Measurements from ENCODE around the gene ITGA11.

- TF ChIP-seq, protein P1, sequence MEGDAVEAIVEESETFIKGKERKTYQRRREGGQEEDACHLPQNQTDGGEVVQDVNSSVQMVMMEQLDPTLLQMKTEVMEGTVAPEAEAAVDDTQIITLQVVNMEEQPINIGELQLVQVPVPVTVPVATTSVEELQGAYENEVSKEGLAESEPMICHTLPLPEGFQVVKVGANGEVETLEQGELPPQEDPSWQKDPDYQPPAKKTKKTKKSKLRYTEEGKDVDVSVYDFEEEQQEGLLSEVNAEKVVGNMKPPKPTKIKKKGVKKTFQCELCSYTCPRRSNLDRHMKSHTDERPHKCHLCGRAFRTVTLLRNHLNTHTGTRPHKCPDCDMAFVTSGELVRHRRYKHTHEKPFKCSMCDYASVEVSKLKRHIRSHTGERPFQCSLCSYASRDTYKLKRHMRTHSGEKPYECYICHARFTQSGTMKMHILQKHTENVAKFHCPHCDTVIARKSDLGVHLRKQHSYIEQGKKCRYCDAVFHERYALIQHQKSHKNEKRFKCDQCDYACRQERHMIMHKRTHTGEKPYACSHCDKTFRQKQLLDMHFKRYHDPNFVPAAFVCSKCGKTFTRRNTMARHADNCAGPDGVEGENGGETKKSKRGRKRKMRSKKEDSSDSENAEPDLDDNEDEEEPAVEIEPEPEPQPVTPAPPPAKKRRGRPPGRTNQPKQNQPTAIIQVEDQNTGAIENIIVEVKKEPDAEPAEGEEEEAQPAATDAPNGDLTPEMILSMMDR (IDR thresholded peaks at IDR 0.05): no peak
- no peak for TF ChIP-seq EZH2 (IDR thresholded peaks at IDR 0.05; ENCODE audit: borderline replicate concordance, insufficient read depth, low read depth, low read length, poor library complexity, severe bottlenecking)
Observed at GRCh38 chr15:68302729-68303128, 129.2 kb downstream of the ITGA11 start.
